ENCODE data around the gene ZNF23. TPM values are rescaled to one million over a fixed set of nuclear protein-coding genes. Genes with fewer than 3 reads are reported as not detected.

The ZNF23 gene
- total RNA-seq, 1 experiment from 2014 or later = 11.6 TPM

- no peak overlapping the region for H3K4me3 Mint-ChIP-seq
- H3K36me3 Mint-ChIP-seq = peaks cover 9% of the 10 kb centered on the region
- H3K27me3 Mint-ChIP-seq (ENCODE audit: low read depth) = peaks cover 7% of the 10 kb centered on the region
- TF ChIP-seq ZSCAN18 (CRISPR knock-in tag; IDR thresholded peaks at IDR 0.05) (no peak), IRF1 (CRISPR knock-in tag; IDR thresholded peaks at IDR 0.05) (no peak), CDX4 (CRISPR knock-in tag; IDR thresholded peaks at IDR 0.05; ENCODE audit: borderline replicate concordance) (no peak), ZNF263 (CRISPR knock-in tag; IDR thresholded peaks at IDR 0.05; ENCODE audit: low read depth) (no peak), ESRRA (CRISPR knock-in tag; IDR thresholded peaks at IDR 0.05; ENCODE audit: borderline replicate concordance) (no peak), RORB (CRISPR knock-in tag; IDR thresholded peaks at IDR 0.05) (no peak), ATF3 (CRISPR knock-in tag; conservative IDR thresholded peaks at IDR 0.05) (no peak), ZNF423 (CRISPR knock-in tag; IDR thresholded peaks at IDR 0.05) (no peak), CTCF (IDR thresholded peaks at IDR 0.05) (no peak), TEAD1 (CRISPR knock-in tag; IDR thresholded peaks at IDR 0.05) (no peak), ARID4B (CRISPR knock-in tag; IDR thresholded peaks at IDR 0.05; ENCODE audit: borderline replicate concordance) (no peak), CBFB (CRISPR knock-in tag; IDR thresholded peaks at IDR 0.05; ENCODE audit: low read depth) (no peak), ZNF138 (CRISPR knock-in tag; conservative IDR thresholded peaks at IDR 0.05) (no peak), TP53 (CRISPR knock-in tag; IDR thresholded peaks at IDR 0.05) (no peak), ZBTB21 (CRISPR knock-in tag; IDR thresholded peaks at IDR 0.05; ENCODE audit: borderline replicate concordance) (no peak), E2F5 (CRISPR knock-in tag; IDR thresholded peaks at IDR 0.05) (no peak), ZMAT4 (CRISPR knock-in tag; IDR thresholded peaks at IDR 0.05) (no peak), SMAD4 (CRISPR knock-in tag; IDR thresholded peaks at IDR 0.05) (no peak), USF1 (CRISPR knock-in tag; IDR thresholded peaks at IDR 0.05) (no peak), STAT6 (CRISPR knock-in tag; conservative IDR thresholded peaks at IDR 0.05; ENCODE audit: low read depth) (no peak)
- no peak overlapping the region for H3K27ac Mint-ChIP-seq
- peaks cover 12% of the 10 kb centered on the region for H3K9me3 Mint-ChIP-seq
- ATAC-seq = no peak
- ChIA-PET CTCF (no interaction called here), POLR2A (no interaction called here)
- peaks cover 7% of the 10 kb centered on the region for H3K4me1 Mint-ChIP-seq
- DNase-seq (ENCODE audit: low spot score) = no peak
Measured at GRCh38 chr16:71406724-71407123, 55.3 kb downstream of the ZNF23 start.
